MM.1S (cell line): ENCODE measurements around the gene ZNF503.

Source experiments
- EZH2 ChIP-seq: fragments of 300-600 bp; sonication (generic); optimal IDR thresholded peaks from 2 replicates; pipeline ENCODE3; 2017; ENCODE audit warnings: low read depth, mild to moderate bottlenecking, antibody characterized with exemption, low read length, mixed read lengths
- TF ChIP-seq, protein P1 (sequence below): fragments of 300-600 bp; sonication (generic); IDR thresholded peaks from 2 replicates; pipeline ENCODE4 v1.5.1; 2016; ENCODE audit warnings: antibody characterized with exemption, low read length, mixed read lengths

DNA sequence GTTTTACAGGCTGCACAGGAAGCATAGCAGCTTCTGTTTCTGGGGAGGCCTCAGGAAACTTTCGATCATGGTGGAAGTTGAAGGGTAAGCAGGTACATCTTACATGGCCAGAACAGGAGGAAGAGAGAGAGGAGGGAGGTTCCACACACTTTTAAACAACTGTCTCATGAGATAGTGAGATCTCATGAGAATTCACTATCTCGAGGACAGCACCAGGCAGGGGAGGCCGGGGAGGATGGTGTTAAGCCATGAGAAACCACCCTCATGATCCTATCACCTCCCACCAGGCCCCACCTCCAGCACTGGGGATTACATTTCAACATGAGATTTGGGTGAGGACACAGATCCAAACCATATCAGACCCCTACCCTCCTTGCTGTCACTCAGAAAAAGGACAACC is 23.7 kb downstream of the ZNF503 start:
- TF ChIP-seq, protein P1, sequence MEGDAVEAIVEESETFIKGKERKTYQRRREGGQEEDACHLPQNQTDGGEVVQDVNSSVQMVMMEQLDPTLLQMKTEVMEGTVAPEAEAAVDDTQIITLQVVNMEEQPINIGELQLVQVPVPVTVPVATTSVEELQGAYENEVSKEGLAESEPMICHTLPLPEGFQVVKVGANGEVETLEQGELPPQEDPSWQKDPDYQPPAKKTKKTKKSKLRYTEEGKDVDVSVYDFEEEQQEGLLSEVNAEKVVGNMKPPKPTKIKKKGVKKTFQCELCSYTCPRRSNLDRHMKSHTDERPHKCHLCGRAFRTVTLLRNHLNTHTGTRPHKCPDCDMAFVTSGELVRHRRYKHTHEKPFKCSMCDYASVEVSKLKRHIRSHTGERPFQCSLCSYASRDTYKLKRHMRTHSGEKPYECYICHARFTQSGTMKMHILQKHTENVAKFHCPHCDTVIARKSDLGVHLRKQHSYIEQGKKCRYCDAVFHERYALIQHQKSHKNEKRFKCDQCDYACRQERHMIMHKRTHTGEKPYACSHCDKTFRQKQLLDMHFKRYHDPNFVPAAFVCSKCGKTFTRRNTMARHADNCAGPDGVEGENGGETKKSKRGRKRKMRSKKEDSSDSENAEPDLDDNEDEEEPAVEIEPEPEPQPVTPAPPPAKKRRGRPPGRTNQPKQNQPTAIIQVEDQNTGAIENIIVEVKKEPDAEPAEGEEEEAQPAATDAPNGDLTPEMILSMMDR, result no peak
- TF ChIP-seq EZH2, result no peak
